Fibroblast of lung (primary cell): ENCODE measurements around the gene QDPR.

Experiments
- CTCF ChIP-seq, 2 donors: IDR thresholded peaks in 1 of 2; conservative IDR thresholded peaks in 1 of 2; 1 replicate in 1 of 2; 2 replicates in 1 of 2; pipeline ENCODE4 v1.5.1; 2011 to 2012; ENCODE audit warnings: low read length in 2 of 2, control low read depth in 1 of 2, inconsistent platforms in 1 of 2, low read depth in 1 of 2, mild to moderate bottlenecking in 1 of 2
- EZH2 ChIP-seq: IDR thresholded peaks from 2 replicates; pipeline ENCODE4 v1.5.1; 2012; ENCODE audit warnings: low read length, control low read depth, mild to moderate bottlenecking; ENCODE audit errors: missing control alignments

- TF ChIP-seq CTCF (conservative IDR thresholded peaks at IDR 0.05 in 1 of 2, IDR thresholded peaks at IDR 0.05 in 1 of 2; ENCODE audit: low read depth in 1 of 2, low read length in 2 of 2) = no peak
- no peak for TF ChIP-seq EZH2
Observed at GRCh38 chr4:17510582-17510981, 1.3 kb downstream of the QDPR start.
